HG03442 (cell line): ENCODE results near the gene MYH6.
"Not testable (repeated sequence)": the region's sequence is repeated elsewhere in the genome, so short reads cannot be mapped to it uniquely, and the experiment has no call there.

Experiments
- ATAC-seq: cut with Tn5 transposase; IDR thresholded peaks from one replicate; pipeline ENCODE4 v1.9.1; 2021; ENCODE audit warnings: mild to moderate bottlenecking, moderate library complexity; ENCODE audit not compliant: unreplicated experiment

Gene MYH6

GRCh38 chr14:23399591-23399990, 8.5 kb downstream of the MYH6 start:
- ATAC-seq, result no peak

GRCh38 chr14:23399136-23399535, 8.9 kb downstream of the MYH6 start:
- no peak for ATAC-seq

- no peak for ATAC-seq
Observed at GRCh38 chr14:23398348-23398747, 9.7 kb downstream of the MYH6 start.

- no peak for ATAC-seq
Observed at GRCh38 chr14:23396781-23397407, 11.2 kb downstream of the MYH6 start.

GRCh38 chr14:23396126-23396525, 11.9 kb downstream of the MYH6 start:
- ATAC-seq, result no peak

GRCh38 chr14:23392613-23393012, 15.5 kb downstream of the MYH6 start:
- no peak for ATAC-seq

- not testable (repeated sequence) for ATAC-seq
Observed at GRCh38 chr14:23389871-23390270, 18.2 kb downstream of the MYH6 start.

- no peak for ATAC-seq
Observed at GRCh38 chr14:23389396-23389795, 18.7 kb downstream of the MYH6 start.

GRCh38 chr14:23388996-23389395, 19.1 kb downstream of the MYH6 start:
- no peak for ATAC-seq

GRCh38 chr14:23387916-23388882, 19.9 kb downstream of the MYH6 start:
- ATAC-seq, result no peak

GRCh38 chr14:23386999-23387398, 21.1 kb downstream of the MYH6 start:
- ATAC-seq, result no peak

GRCh38 chr14:23386266-23386657, 21.8 kb downstream of the MYH6 start:
- not testable (repeated sequence) for ATAC-seq

GRCh38 chr14:23385642-23386265, 22.3 kb downstream of the MYH6 start:
- ATAC-seq, result no peak

GRCh38 chr14:23385244-23385641, 22.8 kb downstream of the MYH6 start:
- ATAC-seq, result no peak

- no peak for ATAC-seq
Observed at GRCh38 chr14:23384364-23385080, 23.6 kb downstream of the MYH6 start.

- ATAC-seq, result no peak
Observed at GRCh38 chr14:23382731-23383440, 25.2 kb downstream of the MYH6 start.

- ATAC-seq, result no peak
Observed at GRCh38 chr14:23382276-23382675, 25.8 kb downstream of the MYH6 start.

- ATAC-seq, result no peak
Observed at GRCh38 chr14:23381871-23382270, 26.2 kb downstream of the MYH6 start.

GRCh38 chr14:23380976-23381375, 27.1 kb downstream of the MYH6 start:
- no peak for ATAC-seq

GRCh38 chr14:23380197-23380914, 27.7 kb downstream of the MYH6 start:
- ATAC-seq, result no peak
